Measurements from ENCODE around the gene CFAP251. TPM values are rescaled to one million over a fixed set of nuclear protein-coding genes. Genes with fewer than 3 reads are reported as not detected.

The CFAP251 gene
- total RNA-seq, 1 experiment from 2014 or later = 23.5 TPM

GRCh38 chr12:121905746-121906145, 12.6 kb upstream of the CFAP251 start:
- POLR2A ChIA-PET = no interaction called here
- Mint-ChIP-seq H3K27me3 (ENCODE audit: insufficient read depth, unreplicated experiment) (no peaks in the 10 kb centered on the region), H3K27ac (ENCODE audit: low read depth, unreplicated experiment) (peak overlapping the region; percentile 42), H3K36me3 (ENCODE audit: insufficient read depth, unreplicated experiment) (peaks cover 84% of the 10 kb centered on the region), H3K4me3 (ENCODE audit: unreplicated experiment) (no peak overlapping the region), H3K4me1 (ENCODE audit: insufficient read depth, unreplicated experiment) (no peaks in the 10 kb centered on the region), H3K9me3 (ENCODE audit: unreplicated experiment) (no peaks in the 10 kb centered on the region)
- DNase-seq (ENCODE audit: unreplicated experiment) = no peak
- intact Hi-C loops (cut with micrococcal nuclease) = no loop called here
- TF ChIP-seq CTCF (IDR thresholded peaks at IDR 0.05; ENCODE audit: unreplicated experiment) = no peak
- CTCF ChIA-PET = interaction anchor here (0.9 to 1.4 kb wide), 2 partner anchors 11 to 112 kb away, joined by 3 to 5 read pairs; partner anchors contain the start of gene RHOF
- BruUV-seq (replicated peaks) = no TSS peak

GRCh38 chr12:121908702-121909101, 9.7 kb upstream of the CFAP251 start:
- ChIA-PET CTCF (no interaction called here), POLR2A (interaction anchor here (0.9 kb wide), 1 partner anchor 30 kb away, joined by 3 read pairs; no protein-coding TSS in a partner anchor)
- intact Hi-C loops (cut with micrococcal nuclease) = no loop called here

GRCh38 chr12:121911824-121912585, 6.4 kb upstream of the CFAP251 start:
- ChIA-PET CTCF (interaction anchor here (0.6 kb wide), 1 partner anchor 226 kb away, joined by 3 read pairs; no protein-coding TSS in a partner anchor), POLR2A (interaction anchor here (0.7 to 1.1 kb wide), 2 partner anchors 12 to 292 kb away, joined by 3 read pairs; no protein-coding TSS in a partner anchor)
- Mint-ChIP-seq H3K36me3 (ENCODE audit: insufficient read depth, unreplicated experiment) (peaks cover 91% of the 10 kb centered on the region), H3K27me3 (ENCODE audit: insufficient read depth, unreplicated experiment) (no peaks in the 10 kb centered on the region), H3K4me1 (ENCODE audit: insufficient read depth, unreplicated experiment) (no peaks in the 10 kb centered on the region), H3K27ac (ENCODE audit: low read depth, unreplicated experiment) (no peak overlapping the region), H3K9me3 (ENCODE audit: unreplicated experiment) (no peaks in the 10 kb centered on the region), H3K4me3 (ENCODE audit: unreplicated experiment) (no peak overlapping the region)
- intact Hi-C loops (cut with micrococcal nuclease) = no loop called here
- TF ChIP-seq CTCF (IDR thresholded peaks at IDR 0.05; ENCODE audit: unreplicated experiment) = no peak
- DNase-seq (ENCODE audit: unreplicated experiment) = no peak
- BruUV-seq (replicated peaks) = no TSS peak

More at GRCh38 chr12:121908702-121909101, 9.7 kb upstream of the CFAP251 start:
- Mint-ChIP-seq H3K9me3 (ENCODE audit: unreplicated experiment) (no peaks in the 10 kb centered on the region), H3K4me3 (ENCODE audit: unreplicated experiment) (no peak overlapping the region), H3K27ac (ENCODE audit: low read depth, unreplicated experiment) (no peak overlapping the region), H3K27me3 (ENCODE audit: insufficient read depth, unreplicated experiment) (no peaks in the 10 kb centered on the region), H3K4me1 (ENCODE audit: insufficient read depth, unreplicated experiment) (no peaks in the 10 kb centered on the region), H3K36me3 (ENCODE audit: insufficient read depth, unreplicated experiment) (peaks cover 82% of the 10 kb centered on the region)
- no peak for DNase-seq (ENCODE audit: unreplicated experiment)
- no TSS peak for BruUV-seq (replicated peaks)
- TF ChIP-seq CTCF (IDR thresholded peaks at IDR 0.05; ENCODE audit: unreplicated experiment) = no peak

DNA sequence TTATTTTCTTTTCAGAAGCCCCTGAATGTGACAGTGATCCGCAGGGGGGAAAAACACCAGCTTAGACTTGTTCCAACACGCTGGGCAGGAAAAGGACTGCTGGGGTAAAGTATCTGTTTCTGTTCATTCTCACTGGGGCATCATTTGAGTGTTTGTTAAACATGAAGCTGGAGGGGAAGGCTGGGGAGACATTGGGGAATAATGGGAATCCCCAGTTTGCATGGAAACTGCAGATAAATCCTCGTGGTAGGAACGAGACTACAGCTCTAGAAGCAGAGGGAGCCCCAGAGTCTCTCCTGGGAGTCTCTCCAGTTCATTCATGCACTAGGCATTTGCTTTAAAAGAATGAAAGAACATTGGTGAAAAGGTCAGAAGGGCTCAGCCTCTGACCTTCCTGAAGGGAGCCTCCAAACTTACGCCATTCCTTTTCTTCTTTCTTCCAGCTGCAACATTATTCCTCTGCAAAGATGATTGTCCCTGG, 2.5 kb upstream of the CFAP251 start:
- Mint-ChIP-seq H3K9me3 (ENCODE audit: unreplicated experiment) (no peaks in the 10 kb centered on the region), H3K36me3 (ENCODE audit: insufficient read depth, unreplicated experiment) (peaks cover 82% of the 10 kb centered on the region), H3K4me3 (ENCODE audit: unreplicated experiment) (no peak overlapping the region), H3K27ac (ENCODE audit: low read depth, unreplicated experiment) (peak overlapping the region; percentile 42), H3K4me1 (ENCODE audit: insufficient read depth, unreplicated experiment) (no peaks in the 10 kb centered on the region), H3K27me3 (ENCODE audit: insufficient read depth, unreplicated experiment) (no peaks in the 10 kb centered on the region)
- no TSS peak for BruUV-seq (replicated peaks)
- TF ChIP-seq CTCF (IDR thresholded peaks at IDR 0.05; ENCODE audit: unreplicated experiment) = no peak
- DNase-seq (ENCODE audit: unreplicated experiment) = no peak
- ChIA-PET POLR2A (interaction anchor here (0.6 to 1.5 kb wide), 6 partner anchors 27 to 139 kb away, joined by 3 to 4 read pairs (median 3); partner anchors contain the start of gene PSMD9), CTCF (interaction anchor here (0.6 to 1.1 kb wide), 5 partner anchors 18 to 142 kb away, joined by 3 to 5 read pairs (median 4); no protein-coding TSS in a partner anchor)
- intact Hi-C loops (cut with micrococcal nuclease) = loop anchor here (5.0 kb wide), 1 partner anchor 206 kb away; no protein-coding TSS in a partner anchor
